ENCODE data around the gene CABP1.

- TF ChIP-seq POLR2A (IDR thresholded peaks at IDR 0.05; ENCODE audit: low read depth, low read length): no peak
- TF ChIP-seq POLR2AphosphoS5 (IDR thresholded peaks at IDR 0.05; ENCODE audit: low read depth, low read length): no peak
Measured at GRCh38 chr12:120661432-120661831, 21.0 kb downstream of the CABP1 start.
